Stimulated activated CD4-positive, alpha-beta T cell treated with anti-CD3 and anti-CD28 coated beads, Interleukin-2, amount 100 ng/mL, for 24 hours (primary cell): ENCODE results near the gene POLR3C.
"Not testable (repeated sequence)": the region's sequence is repeated elsewhere in the genome, so short reads cannot be mapped to it uniquely, and the experiment has no call there.

Source experiments
- DNase-seq, 2 donors: peaks; one replicate each; pipeline ENCODE4 v3.0.0-alpha.2; 2020

POLR3C gene, protein sequence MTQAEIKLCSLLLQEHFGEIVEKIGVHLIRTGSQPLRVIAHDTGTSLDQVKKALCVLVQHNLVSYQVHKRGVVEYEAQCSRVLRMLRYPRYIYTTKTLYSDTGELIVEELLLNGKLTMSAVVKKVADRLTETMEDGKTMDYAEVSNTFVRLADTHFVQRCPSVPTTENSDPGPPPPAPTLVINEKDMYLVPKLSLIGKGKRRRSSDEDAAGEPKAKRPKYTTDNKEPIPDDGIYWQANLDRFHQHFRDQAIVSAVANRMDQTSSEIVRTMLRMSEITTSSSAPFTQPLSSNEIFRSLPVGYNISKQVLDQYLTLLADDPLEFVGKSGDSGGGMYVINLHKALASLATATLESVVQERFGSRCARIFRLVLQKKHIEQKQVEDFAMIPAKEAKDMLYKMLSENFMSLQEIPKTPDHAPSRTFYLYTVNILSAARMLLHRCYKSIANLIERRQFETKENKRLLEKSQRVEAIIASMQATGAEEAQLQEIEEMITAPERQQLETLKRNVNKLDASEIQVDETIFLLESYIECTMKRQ

GRCh38 chr1:145823565-145824498 is at the start of gene POLR3C, which contains the start of gene RNF115:
Gene POLR3C (plus strand): TSS chr1:145824200. CDS start chr1:145825777, 1,577 bp downstream.
Gene RNF115 (minus strand): TSS chr1:145824095. CDS start chr1:145823873, 222 bp downstream.
- peak; percentile 83 to 86 for DNase-seq

- no peak for DNase-seq
These were observed 46.4 kb upstream of the POLR3C start for GRCh38 chr1:145777357-145778145.

GRCh38 chr1:145778146-145778540 is 45.9 kb upstream of the POLR3C start:
- DNase-seq: no peak

- DNase-seq: no peak
These were observed 41.5 kb upstream of the POLR3C start for GRCh38 chr1:145782272-145783099.

- no peak for DNase-seq
These were observed 39.6 kb upstream of the POLR3C start for GRCh38 chr1:145784409-145784808.

GRCh38 chr1:145785547-145785946 is 38.5 kb upstream of the POLR3C start:
- DNase-seq: no peak

DNA sequence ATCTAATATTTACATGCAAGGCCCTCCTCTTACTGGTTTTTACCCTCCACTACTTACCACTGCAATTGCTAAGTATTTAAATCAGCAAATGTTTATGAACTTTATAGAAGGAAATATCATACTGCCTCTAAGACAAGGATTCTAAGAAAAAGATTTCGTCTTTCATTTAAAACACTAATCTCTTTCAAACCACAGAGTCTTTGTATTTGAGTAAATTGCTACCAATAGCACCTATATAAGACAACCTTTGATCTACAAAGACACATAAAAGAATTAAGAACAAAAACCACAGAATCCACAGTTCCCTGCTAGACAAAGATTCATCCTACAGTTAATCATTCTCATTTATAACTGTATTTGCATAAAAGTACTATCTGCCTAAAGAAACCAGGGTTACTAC is 37.7 kb upstream of the POLR3C start:
- no peak for DNase-seq

GRCh38 chr1:145788580-145788979 is 35.4 kb upstream of the POLR3C start:
- DNase-seq: no peak

DNA sequence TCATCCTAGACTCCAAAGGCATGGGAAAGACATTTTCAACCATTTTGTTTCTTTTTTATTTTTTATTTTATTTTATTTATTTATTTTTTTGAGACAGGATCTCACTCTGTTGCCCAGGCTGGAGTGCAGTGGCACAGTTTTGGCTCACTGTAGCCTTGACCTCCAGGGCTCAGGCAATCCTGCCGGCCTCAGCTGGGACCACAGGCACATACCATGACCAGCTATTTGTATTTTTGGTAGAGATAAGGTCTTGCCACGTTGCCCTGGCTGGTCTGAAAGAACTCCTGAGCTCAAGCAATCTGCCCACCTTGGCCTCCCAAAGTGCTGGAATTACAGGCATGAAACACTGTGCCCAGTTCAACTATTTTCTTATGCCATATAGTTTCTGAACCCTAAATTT is 32.1 kb upstream of the POLR3C start:
- not testable (repeated sequence) for DNase-seq

GRCh38 chr1:145792484-145792883 is 31.5 kb upstream of the POLR3C start:
- DNase-seq: no peak

- DNase-seq: no peak
These were observed 28.6 kb upstream of the POLR3C start for GRCh38 chr1:145795257-145795881.

- no peak for DNase-seq
These were observed 27.2 kb upstream of the POLR3C start for GRCh38 chr1:145796753-145797152.

DNA sequence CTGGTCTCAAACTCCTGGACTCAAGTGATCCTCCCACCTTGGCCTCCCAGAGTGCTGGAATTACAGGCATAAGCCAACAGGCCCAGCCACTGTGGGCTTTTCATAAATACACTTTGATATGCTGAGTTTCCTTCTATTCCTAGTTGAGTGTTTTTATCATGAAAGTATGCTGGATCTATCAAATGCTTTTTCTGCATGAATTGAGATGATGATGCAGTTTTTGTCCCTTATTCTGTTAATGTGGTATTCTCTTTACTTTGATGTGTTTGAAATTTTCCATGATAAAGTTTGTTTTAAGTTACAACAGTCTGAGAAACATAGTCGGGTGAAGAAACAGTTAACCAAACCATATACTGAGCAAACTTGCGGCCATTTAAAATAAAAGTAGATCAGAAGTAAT is 24.2 kb upstream of the POLR3C start:
- no peak for DNase-seq

DNA sequence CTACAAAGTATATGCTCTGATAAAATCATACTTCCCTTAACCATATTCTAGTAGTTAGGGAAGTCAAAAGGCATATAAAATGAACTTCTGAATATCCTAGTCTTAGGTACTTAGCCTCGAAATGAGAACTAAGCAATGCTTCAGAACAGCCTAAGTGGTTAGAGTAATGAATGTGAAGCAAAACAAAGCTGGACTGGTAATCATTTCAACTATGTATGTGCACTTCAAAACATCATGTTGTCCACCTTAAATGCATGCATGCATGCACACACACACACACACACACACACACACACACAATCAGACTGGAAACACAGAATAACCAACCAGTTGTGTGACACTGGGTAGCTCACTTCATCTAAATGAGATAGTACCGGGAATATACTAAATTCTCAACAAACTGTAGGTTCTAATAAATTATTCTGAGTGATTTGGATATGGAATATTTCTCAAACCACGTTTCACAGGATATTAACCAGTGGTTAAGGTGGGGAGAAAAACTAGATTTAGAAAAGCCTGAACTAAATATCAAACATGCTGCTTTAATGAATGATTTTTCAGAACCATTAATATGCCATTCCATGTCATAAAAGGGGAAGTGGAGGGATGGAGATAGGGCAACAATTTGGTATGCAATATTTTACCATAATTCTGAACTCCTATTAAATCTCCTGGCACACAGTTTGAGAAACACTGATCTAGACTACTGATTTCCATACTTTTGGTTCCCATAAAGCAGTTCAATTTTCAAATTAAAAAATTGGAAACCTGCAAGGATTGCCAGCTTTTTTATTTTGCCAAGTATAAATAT is 19.6 kb upstream of the POLR3C start:
- no peak for DNase-seq

DNA sequence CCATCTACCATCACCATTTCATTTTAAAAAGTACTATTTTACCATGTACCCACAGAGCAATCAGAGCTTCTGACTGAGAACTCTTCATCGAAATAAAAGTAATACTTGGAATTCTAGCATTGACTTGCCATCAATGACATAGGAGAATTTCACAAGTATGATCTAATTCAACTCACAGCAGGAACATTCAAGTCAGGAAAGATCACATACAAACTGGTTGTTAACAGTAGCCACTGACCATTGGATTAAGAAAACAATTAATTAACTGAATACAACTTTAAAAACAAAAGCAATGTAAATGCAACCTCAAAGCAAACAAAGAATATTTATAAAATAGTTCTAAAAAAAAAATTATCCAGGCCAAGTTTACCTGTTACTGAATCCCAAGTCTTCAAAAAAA is 18.9 kb upstream of the POLR3C start:
- DNase-seq: no peak

GRCh38 chr1:145806408-145806807 is 17.6 kb upstream of the POLR3C start:
- no peak for DNase-seq

GRCh38 chr1:145806844-145807243 is 17.2 kb upstream of the POLR3C start:
- no peak for DNase-seq

DNA sequence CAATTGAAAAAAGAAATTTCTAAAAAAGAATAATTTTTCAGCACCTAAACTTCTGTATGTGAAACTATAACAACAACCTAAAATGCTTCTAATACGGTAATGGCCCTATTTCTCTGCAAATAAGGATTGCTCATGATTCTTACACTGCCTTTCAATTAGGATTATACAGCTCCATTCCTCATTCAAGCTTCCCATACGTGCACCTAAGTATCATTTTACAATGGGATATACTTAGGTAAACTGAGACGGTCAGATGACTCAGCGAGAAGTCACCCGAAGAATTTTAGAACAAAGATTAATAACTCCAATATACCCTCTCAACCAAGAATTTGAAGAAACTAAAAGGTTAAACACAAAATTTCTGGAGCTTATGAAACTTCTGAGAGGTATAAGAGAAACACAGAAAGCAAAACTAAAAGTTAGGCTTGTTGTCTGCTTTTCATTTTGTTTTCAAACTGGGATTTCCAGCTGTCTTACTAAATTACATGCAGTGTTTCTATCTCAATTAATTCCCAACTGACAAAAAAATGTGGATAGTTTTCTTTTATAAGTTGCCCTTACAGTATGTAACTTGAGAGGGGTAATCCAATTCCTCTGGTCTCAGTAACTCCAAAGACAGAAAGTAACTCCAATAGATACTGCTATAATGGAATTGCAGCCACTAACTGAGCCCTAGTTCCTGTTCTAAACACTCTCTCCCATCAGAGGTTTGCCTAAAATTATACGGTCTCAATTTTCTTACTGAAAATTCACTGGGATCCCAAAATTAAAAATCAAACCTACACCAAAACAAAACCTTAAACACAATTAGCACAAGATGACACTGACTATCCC is 10.8 kb upstream of the POLR3C start:
- DNase-seq: not testable (repeated sequence)

- DNase-seq: not testable (repeated sequence)
These were observed 5.9 kb upstream of the POLR3C start for GRCh38 chr1:145818095-145818494.
